ENCODE data around the gene ARHGAP32. TPM values are rescaled to one million over a fixed set of nuclear protein-coding genes. Genes with fewer than 3 reads are reported as not detected.

ARHGAP32 gene
- total RNA-seq (14.5 and 17.3 TPM in 2 replicates), polyA plus RNA-seq (9.9 and 10.0 TPM in 2 replicates)

DNA sequence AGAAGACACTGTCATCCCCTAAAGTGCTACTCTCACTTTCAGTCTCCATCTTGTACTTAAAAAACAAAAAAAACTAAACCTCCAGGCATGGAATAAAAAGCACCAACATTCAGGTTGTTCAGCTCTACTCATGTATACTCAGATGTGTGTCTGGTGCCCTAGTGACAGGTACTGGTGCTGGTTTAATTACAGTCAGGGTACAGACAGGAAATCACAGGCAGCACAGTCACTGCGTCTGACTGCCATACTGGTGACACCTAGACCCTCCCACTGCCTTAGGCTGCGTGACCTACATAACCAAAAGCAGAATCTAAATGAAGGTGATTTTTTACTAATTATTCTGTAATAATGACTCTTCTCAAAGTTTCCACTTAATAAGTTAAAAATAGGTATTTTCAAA is at the start of gene ARHGAP32:
ARHGAP32 (minus strand) TSS at position 176 of the 400 bp plus-strand sequence; CDS start at position 49, 127 bp downstream.
- no peak within 1 kb of the TSS for H3K4me3 ChIP-seq
- WGBS (ENCODE audit: low lambda C conversion rate, missing lambda C conversion rate): 62% methylated on average over 2 of the region's 2 CpGs
- no peak within 1 kb of the TSS for H2AFZ ChIP-seq
- H3K27ac ChIP-seq: peak within 1 kb of the TSS; percentile 72
- no peaks in the 10 kb centered on the region for H3K27me3 ChIP-seq
- H3K4me2 ChIP-seq: peak within 1 kb of the TSS; percentile 52
- no peaks in the 10 kb centered on the region for H3K9me3 ChIP-seq (ENCODE audit: low read depth)
- peaks cover 53% of the 10 kb centered on the region for H3K79me2 ChIP-seq
- H3K4me1 ChIP-seq (ENCODE audit: insufficient read depth): peaks cover 12% of the 10 kb centered on the region
- DNase-seq (ENCODE audit: low spot score): no peak
- H3K36me3 ChIP-seq (replicated peaks; ENCODE audit: insufficient read depth, low read depth): no peaks in the 10 kb centered on the region
- H3K9me2 ChIP-seq (replicated peaks; ENCODE audit: insufficient read depth): no peaks in the 10 kb centered on the region
- H4K20me1 ChIP-seq (ENCODE audit: insufficient read depth, poor library complexity, severe bottlenecking): no peaks in the 10 kb centered on the region
- TF ChIP-seq EZH2 (IDR thresholded peaks at IDR 0.05; ENCODE audit: borderline replicate concordance) (no peak), EZH2phosphoT487 (IDR thresholded peaks at IDR 0.05; ENCODE audit: low read depth, severe bottlenecking, unreplicated experiment) (no peak)
- TF ChIP-seq, protein P1, sequence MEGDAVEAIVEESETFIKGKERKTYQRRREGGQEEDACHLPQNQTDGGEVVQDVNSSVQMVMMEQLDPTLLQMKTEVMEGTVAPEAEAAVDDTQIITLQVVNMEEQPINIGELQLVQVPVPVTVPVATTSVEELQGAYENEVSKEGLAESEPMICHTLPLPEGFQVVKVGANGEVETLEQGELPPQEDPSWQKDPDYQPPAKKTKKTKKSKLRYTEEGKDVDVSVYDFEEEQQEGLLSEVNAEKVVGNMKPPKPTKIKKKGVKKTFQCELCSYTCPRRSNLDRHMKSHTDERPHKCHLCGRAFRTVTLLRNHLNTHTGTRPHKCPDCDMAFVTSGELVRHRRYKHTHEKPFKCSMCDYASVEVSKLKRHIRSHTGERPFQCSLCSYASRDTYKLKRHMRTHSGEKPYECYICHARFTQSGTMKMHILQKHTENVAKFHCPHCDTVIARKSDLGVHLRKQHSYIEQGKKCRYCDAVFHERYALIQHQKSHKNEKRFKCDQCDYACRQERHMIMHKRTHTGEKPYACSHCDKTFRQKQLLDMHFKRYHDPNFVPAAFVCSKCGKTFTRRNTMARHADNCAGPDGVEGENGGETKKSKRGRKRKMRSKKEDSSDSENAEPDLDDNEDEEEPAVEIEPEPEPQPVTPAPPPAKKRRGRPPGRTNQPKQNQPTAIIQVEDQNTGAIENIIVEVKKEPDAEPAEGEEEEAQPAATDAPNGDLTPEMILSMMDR (IDR thresholded peaks at IDR 0.05; ENCODE audit: poor library complexity): no peak

DNA sequence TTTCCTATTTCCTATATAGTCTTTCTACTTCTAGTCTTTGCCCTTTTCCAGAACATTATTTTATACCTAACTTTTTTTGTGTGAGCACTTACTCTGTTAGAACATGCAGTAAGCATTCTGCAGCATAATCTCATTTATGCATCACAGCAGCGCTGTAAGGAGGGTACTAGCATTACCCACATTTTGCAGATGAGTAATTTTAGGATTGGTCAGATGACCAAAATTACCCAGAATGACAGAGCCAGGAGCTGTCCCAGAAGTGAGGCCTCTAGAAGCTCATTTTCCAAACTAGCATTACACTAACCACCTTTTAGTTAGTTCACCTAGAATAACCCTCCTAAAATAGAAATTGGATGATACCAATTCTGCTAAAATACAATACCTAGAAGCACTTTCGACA is 47.1 kb upstream of the ARHGAP32 start:
- DNase-seq (ENCODE audit: low spot score): no peak
- Histone ChIP-seq H3K9me2 (replicated peaks; ENCODE audit: insufficient read depth) (no peaks in the 10 kb centered on the region), H3K79me2 (peaks cover 64% of the 10 kb centered on the region), H3K27me3 (no peaks in the 10 kb centered on the region), H3K4me1 (ENCODE audit: insufficient read depth) (no peaks in the 10 kb centered on the region), H3K4me3 (no peak overlapping the region), H4K20me1 (ENCODE audit: insufficient read depth, poor library complexity, severe bottlenecking) (no peaks in the 10 kb centered on the region), H3K36me3 (replicated peaks; ENCODE audit: insufficient read depth, low read depth) (no peaks in the 10 kb centered on the region), H3K9me3 (ENCODE audit: low read depth) (no peaks in the 10 kb centered on the region), H2AFZ (no peak overlapping the region), H3K4me2 (no peak overlapping the region), H3K27ac (no peak overlapping the region)
- WGBS (ENCODE audit: low lambda C conversion rate, missing lambda C conversion rate): 96% methylated on average over 2 of the region's 2 CpGs
- TF ChIP-seq EZH2 (IDR thresholded peaks at IDR 0.05; ENCODE audit: borderline replicate concordance) (no peak), EZH2phosphoT487 (IDR thresholded peaks at IDR 0.05; ENCODE audit: low read depth, severe bottlenecking, unreplicated experiment) (no peak)
- TF ChIP-seq, protein P1 (IDR thresholded peaks at IDR 0.05; ENCODE audit: poor library complexity): no peak

- no peak for TF ChIP-seq EZH2phosphoT487 (IDR thresholded peaks at IDR 0.05; ENCODE audit: low read depth, severe bottlenecking, unreplicated experiment)
- TF ChIP-seq EZH2 (IDR thresholded peaks at IDR 0.05; ENCODE audit: borderline replicate concordance): no peak
- TF ChIP-seq, protein P1 (IDR thresholded peaks at IDR 0.05; ENCODE audit: poor library complexity): no peak
- Histone ChIP-seq H3K36me3 (replicated peaks; ENCODE audit: insufficient read depth, low read depth) (no peaks in the 10 kb centered on the region), H3K9me2 (replicated peaks; ENCODE audit: insufficient read depth) (no peaks in the 10 kb centered on the region), H3K4me1 (ENCODE audit: insufficient read depth) (no peaks in the 10 kb centered on the region), H3K9me3 (ENCODE audit: low read depth) (no peaks in the 10 kb centered on the region), H2AFZ (no peak overlapping the region), H3K27ac (no peak overlapping the region), H3K4me2 (no peak overlapping the region), H3K4me3 (no peak overlapping the region), H3K27me3 (no peaks in the 10 kb centered on the region), H4K20me1 (ENCODE audit: insufficient read depth, poor library complexity, severe bottlenecking) (no peaks in the 10 kb centered on the region), H3K79me2 (peaks cover 59% of the 10 kb centered on the region)
- no peak for DNase-seq (ENCODE audit: low spot score)
- WGBS (ENCODE audit: low lambda C conversion rate, missing lambda C conversion rate): 94% methylated on average over 3 of the region's 3 CpGs
Measured at GRCh38 chr11:129237880-129238638, 45.9 kb upstream of the ARHGAP32 start.

Data from hepatocyte (in vitro differentiated cells).